Lung (tissue), 12 donors: ENCODE data around the gene TMSB10. TPM values are rescaled to one million over a fixed set of nuclear protein-coding genes. Genes with fewer than 3 reads are reported as not detected.

Experiments used
- ATAC-seq: fragments of 200-7000 bp; cut with Tn5 transposase; one replicate; pipeline ENCODE4 v1.9.1; 2020; ENCODE audit warnings: moderate number of reproducible peaks; ENCODE audit not compliant: insufficient read depth, low FRiP score
- DNase-seq, 3 donors: peaks; one replicate each; pipeline ENCODE4 v3.0.0-alpha.2; 2013 to 2017
- H3K27ac ChIP-seq, 2 donors: one replicate each; pipeline ENCODE4 v1.5.1; 2013; ENCODE audit warnings: mild to moderate bottlenecking in 2 of 2, moderate library complexity in 2 of 2, control low read depth in 1 of 2, inconsistent platforms in 1 of 2, low read depth in 1 of 2, low read length in 1 of 2
- H3K27me3 ChIP-seq, 3 donors: one replicate each; pipeline ENCODE4 v1.5.1; 2013; ENCODE audit warnings: low read length in 2 of 3; ENCODE audit not compliant: control insufficient read depth in 3 of 3, insufficient read depth in 3 of 3
- H3K36me3 ChIP-seq, 4 donors: one replicate each; pipeline ENCODE4 v1.5.1; 2013; ENCODE audit warnings: low read length in 4 of 4, mild to moderate bottlenecking in 1 of 4, moderate library complexity in 1 of 4; ENCODE audit not compliant: control insufficient read depth in 4 of 4, insufficient read depth in 4 of 4
- H3K4me1 ChIP-seq, 5 donors: one replicate each; pipeline ENCODE4 v1.5.1; 2013; ENCODE audit warnings: low read length in 5 of 5, mild to moderate bottlenecking in 2 of 5, moderate library complexity in 1 of 5; ENCODE audit not compliant: control insufficient read depth in 5 of 5, insufficient read depth in 5 of 5
- H3K4me3 ChIP-seq: one replicate; pipeline ENCODE4 v1.5.1; 2013; ENCODE audit warnings: mild to moderate bottlenecking, control low read depth, moderate library complexity
- H3K9ac ChIP-seq, 2 donors: one replicate each; pipeline ENCODE4 v1.5.1; 2013; ENCODE audit warnings: low read length in 2 of 2, control low read depth in 1 of 2; ENCODE audit not compliant: insufficient read depth in 1 of 2
- H3K9me3 ChIP-seq, 4 donors: one replicate each; pipeline ENCODE4 v1.5.1; 2013; ENCODE audit warnings: low read length in 3 of 4, mild to moderate bottlenecking in 1 of 4, moderate library complexity in 1 of 4; ENCODE audit not compliant: control insufficient read depth in 4 of 4, insufficient read depth in 3 of 4
- CTCF ChIP-seq: IDR thresholded peaks from 2 replicates; pipeline ENCODE4 v1.5.1; 2012; ENCODE audit warnings: mild to moderate bottlenecking; ENCODE audit errors: control extremely low read depth, extremely low read depth
- WGBS, 2 donors: extraction: QIAGEN DNeasy Blood & Tissue Kit; methylation state at CpG; one replicate each; pipeline ENCODE4 v1.1.7; 2013; 5-methylcytosine and 5-hydroxymethylcytosine counted together
- polyA plus RNA-seq, 2 donors: library from polyadenylated mRNA; stranded (reverse); fragments of 200-250 nt; gene quantifications; one replicate each; pipeline ENCODE4 v1.2.1, GENCODE V29; 2013
- total RNA-seq, 2 donors: library from RNA; depleted of rRNA in 1 of 2; stranded (reverse); fragments of >200 nt in 1 of 2; gene quantifications; one replicate each; pipeline ENCODE4 v1.2.1, GENCODE V29; 2014 to 2021
- donor health status: control.
- donor health status: control.
- donor health status: Bipolar disorder and iron deficiency.
- donor health status: healthy.
- donor health status: DM: yes; HTN: yes; CAD: no.

Gene TMSB10
- total and polyA plus RNA-seq, 4 donors = 1,849 to 6,202 (median 2,498) TPM

- Histone ChIP-seq H3K27me3 (no peaks in the 10 kb centered on the region), H3K9me3 (peaks cover 0 to 3% (median 0%) of the 10 kb centered on the region in 4 donors), H3K36me3 (peaks cover 0 to 25% (median 10%) of the 10 kb centered on the region in 4 donors), H3K27ac (no peak overlapping the region), H3K4me3 (no peak overlapping the region), H3K4me1 (peaks cover 0 to 17% (median 3%) of the 10 kb centered on the region in 5 donors), H3K9ac (no peak overlapping the region)
- DNase-seq (no peak), ATAC-seq (no peak)
- TF ChIP-seq CTCF = no peak
- 85 to 88% methylated on average over 2 of the region's 2 CpGs for WGBS, 2 donors
Observed at GRCh38 chr2:84908948-84909713, 3.7 kb downstream of the TMSB10 start.

- Histone ChIP-seq H3K9me3 (peaks cover 0 to 3% (median 0%) of the 10 kb centered on the region in 4 donors), H3K4me3 (no peak overlapping the region), H3K27me3 (no peaks in the 10 kb centered on the region), H3K36me3 (peaks cover 0 to 19% (median 10%) of the 10 kb centered on the region in 4 donors), H3K27ac (no peak overlapping the region), H3K9ac (no peak overlapping the region), H3K4me1 (peaks cover 0 to 13% (median 3%) of the 10 kb centered on the region in 5 donors)
- 97 to 98% methylated on average over 5 of the region's 5 CpGs for WGBS, 2 donors
- ATAC-seq (no peak), DNase-seq (no peak)
- TF ChIP-seq CTCF = no peak
Observed at GRCh38 chr2:84911135-84911678, 5.8 kb downstream of the TMSB10 start.

- Histone ChIP-seq H3K4me1 (peaks cover 0 to 6% (median 0%) of the 10 kb centered on the region in 5 donors), H3K36me3 (peaks cover 0 to 13% (median 5%) of the 10 kb centered on the region in 4 donors), H3K27me3 (no peaks in the 10 kb centered on the region), H3K9me3 (peaks cover 0 to 3% (median 0%) of the 10 kb centered on the region in 4 donors), H3K4me3 (no peak overlapping the region), H3K27ac (no peak overlapping the region), H3K9ac (no peak overlapping the region)
- no peak for TF ChIP-seq CTCF
- 96 to 98% methylated on average over 4 of the region's 4 CpGs for WGBS, 2 donors
- DNase-seq = no peak
- ATAC-seq = no peak
Observed at GRCh38 chr2:84912984-84913383, 7.5 kb downstream of the TMSB10 start.
